ENCODE data around the gene DOK1. TPM values are rescaled to one million over a fixed set of nuclear protein-coding genes. Genes with fewer than 3 reads are reported as not detected.
"Not testable (repeated sequence)": the region's sequence is repeated elsewhere in the genome, so short reads cannot be mapped to it uniquely, and the experiment has no call there.

The DOK1 gene
- polyA plus RNA-seq, 1 donor (not counting 4 experiments of a cell fraction or from before 2014, with no cell fraction given) = 0.97 TPM

DNA sequence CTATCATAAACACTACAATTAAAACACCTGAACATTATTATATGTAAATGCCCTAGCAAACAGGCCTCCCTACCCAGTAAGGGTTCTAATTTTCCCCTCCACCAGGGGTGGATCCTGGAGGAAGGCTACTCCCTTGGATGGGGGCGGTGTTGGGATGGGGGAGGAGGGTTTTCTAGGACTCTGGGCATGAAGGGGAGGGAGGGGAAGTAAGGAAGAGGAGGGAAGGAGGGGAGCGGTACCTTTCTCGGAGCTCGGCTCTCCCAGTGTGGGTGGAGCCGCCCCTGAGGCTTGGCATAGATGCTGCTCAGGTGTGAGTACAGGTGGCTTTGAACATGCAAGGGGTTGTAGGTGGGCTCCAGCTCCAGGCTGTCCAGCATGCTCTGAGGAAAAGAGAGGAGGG is 5.4 kb downstream of the DOK1 start:
- no peak overlapping the region for H2AFZ ChIP-seq (ENCODE audit: control insufficient read depth, low read length)
- FAIRE-seq (peak; percentile 34), DNase-seq (ENCODE audit: low read depth, low spot score) (no peak)
- H3K4me3 ChIP-seq (ENCODE audit: control insufficient read depth in 2 of 3, extremely low read depth in 1 of 3, insufficient read depth in 2 of 3, low read depth in 1 of 3, low read length in 3 of 3) = no peak overlapping the region
- no peaks in the 10 kb centered on the region for H3K79me2 ChIP-seq (ENCODE audit: control insufficient read depth, insufficient read depth, low read length)
- H4K20me1 ChIP-seq (ENCODE audit: control insufficient read depth, extremely low read depth, insufficient read depth, low read length) = no peaks in the 10 kb centered on the region
- dilution Hi-C loops (cut with MboI; ENCODE audit: extremely low pct_ligation_motif_present, low sequenced_read_pairs) = no loop called here
- H3K4me2 ChIP-seq (ENCODE audit: control insufficient read depth, extremely low read depth, insufficient read depth, low read depth, low read length) = peak overlapping the region; percentile 49
- H3K27ac ChIP-seq (ENCODE audit: control insufficient read depth, insufficient read depth, low read length) = no peak overlapping the region
- H3K9ac ChIP-seq (ENCODE audit: control insufficient read depth, extremely low read depth, insufficient read depth, low read length) = no peak overlapping the region
- H3K36me3 ChIP-seq (ENCODE audit: control insufficient read depth in 2 of 2, extremely low read depth in 1 of 2, insufficient read depth in 2 of 2, low read length in 2 of 2) = no peaks in the 10 kb centered on the region
- no peaks in the 10 kb centered on the region for H3K9me3 ChIP-seq (ENCODE audit: control insufficient read depth, low read depth, low read length)
- TF ChIP-seq, protein P1, sequence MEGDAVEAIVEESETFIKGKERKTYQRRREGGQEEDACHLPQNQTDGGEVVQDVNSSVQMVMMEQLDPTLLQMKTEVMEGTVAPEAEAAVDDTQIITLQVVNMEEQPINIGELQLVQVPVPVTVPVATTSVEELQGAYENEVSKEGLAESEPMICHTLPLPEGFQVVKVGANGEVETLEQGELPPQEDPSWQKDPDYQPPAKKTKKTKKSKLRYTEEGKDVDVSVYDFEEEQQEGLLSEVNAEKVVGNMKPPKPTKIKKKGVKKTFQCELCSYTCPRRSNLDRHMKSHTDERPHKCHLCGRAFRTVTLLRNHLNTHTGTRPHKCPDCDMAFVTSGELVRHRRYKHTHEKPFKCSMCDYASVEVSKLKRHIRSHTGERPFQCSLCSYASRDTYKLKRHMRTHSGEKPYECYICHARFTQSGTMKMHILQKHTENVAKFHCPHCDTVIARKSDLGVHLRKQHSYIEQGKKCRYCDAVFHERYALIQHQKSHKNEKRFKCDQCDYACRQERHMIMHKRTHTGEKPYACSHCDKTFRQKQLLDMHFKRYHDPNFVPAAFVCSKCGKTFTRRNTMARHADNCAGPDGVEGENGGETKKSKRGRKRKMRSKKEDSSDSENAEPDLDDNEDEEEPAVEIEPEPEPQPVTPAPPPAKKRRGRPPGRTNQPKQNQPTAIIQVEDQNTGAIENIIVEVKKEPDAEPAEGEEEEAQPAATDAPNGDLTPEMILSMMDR (optimal IDR thresholded peaks at IDR 0.05 in 1 of 3, IDR thresholded peaks at IDR 0.05 in 1 of 3, conservative IDR thresholded peaks at IDR 0.05 in 1 of 3; ENCODE audit: extremely low read depth in 1 of 3, insufficient read depth in 2 of 3, low read length in 3 of 3) = no peak
- no peak for TF ChIP-seq EZH2 (IDR thresholded peaks at IDR 0.05; ENCODE audit: low read length)
- H3K4me1 ChIP-seq (ENCODE audit: control insufficient read depth, extremely low read depth, insufficient read depth, low read length) = peaks cover 33% of the 10 kb centered on the region
- peaks cover 6% of the 10 kb centered on the region for H3K27me3 ChIP-seq (ENCODE audit: control insufficient read depth, extremely low read depth, insufficient read depth, low read length)
- no peaks in the 10 kb centered on the region for H3K9me1 ChIP-seq (ENCODE audit: control insufficient read depth, extremely low read depth, insufficient read depth, low read length)

DNA sequence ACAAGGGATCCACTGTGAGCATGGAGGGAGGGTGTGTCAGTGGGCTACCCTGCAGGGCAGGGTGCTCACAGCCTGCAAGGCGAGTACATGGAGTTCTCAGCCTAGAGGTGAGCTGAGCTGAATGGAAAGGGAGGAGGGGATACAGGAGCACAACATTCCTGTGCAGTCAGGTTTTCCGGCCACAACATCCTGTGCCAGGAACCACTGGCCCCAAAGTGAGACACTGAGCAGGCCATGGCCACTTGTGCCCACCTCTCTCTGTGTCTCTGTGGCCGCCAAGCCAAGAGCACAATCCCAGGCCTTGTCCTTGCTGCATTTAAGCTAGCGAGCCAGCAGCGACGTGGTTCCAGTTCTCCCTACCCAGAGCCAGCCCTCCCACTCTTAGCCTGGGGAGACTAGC is 6.1 kb downstream of the DOK1 start:
- Histone ChIP-seq H3K36me3 (ENCODE audit: control insufficient read depth in 2 of 2, extremely low read depth in 1 of 2, insufficient read depth in 2 of 2, low read length in 2 of 2) (no peaks in the 10 kb centered on the region), H3K4me2 (ENCODE audit: control insufficient read depth, extremely low read depth, insufficient read depth, low read depth, low read length) (peak overlapping the region; percentile 49), H3K79me2 (ENCODE audit: control insufficient read depth, insufficient read depth, low read length) (no peaks in the 10 kb centered on the region), H3K9me1 (ENCODE audit: control insufficient read depth, extremely low read depth, insufficient read depth, low read length) (no peaks in the 10 kb centered on the region), H2AFZ (ENCODE audit: control insufficient read depth, low read length) (peak overlapping the region; percentile 85), H4K20me1 (ENCODE audit: control insufficient read depth, extremely low read depth, insufficient read depth, low read length) (no peaks in the 10 kb centered on the region), H3K27ac (ENCODE audit: control insufficient read depth, insufficient read depth, low read length) (no peak overlapping the region), H3K9ac (ENCODE audit: control insufficient read depth, extremely low read depth, insufficient read depth, low read length) (no peak overlapping the region), H3K4me3 (ENCODE audit: control insufficient read depth in 2 of 3, extremely low read depth in 1 of 3, insufficient read depth in 2 of 3, low read depth in 1 of 3, low read length in 3 of 3) (no peak overlapping the region), H3K4me1 (ENCODE audit: control insufficient read depth, extremely low read depth, insufficient read depth, low read length) (peaks cover 33% of the 10 kb centered on the region), H3K9me3 (ENCODE audit: control insufficient read depth, low read depth, low read length) (no peaks in the 10 kb centered on the region), H3K27me3 (ENCODE audit: control insufficient read depth, extremely low read depth, insufficient read depth, low read length) (no peaks in the 10 kb centered on the region)
- FAIRE-seq = peak; percentile 95
- dilution Hi-C loops (cut with MboI; ENCODE audit: extremely low pct_ligation_motif_present, low sequenced_read_pairs) = no loop called here
- peak; percentile 68 for DNase-seq (ENCODE audit: low read depth, low spot score)
- TF ChIP-seq EZH2 (IDR thresholded peaks at IDR 0.05; ENCODE audit: low read length) = no peak
- TF ChIP-seq, protein P1 (optimal IDR thresholded peaks at IDR 0.05 in 1 of 3, IDR thresholded peaks at IDR 0.05 in 1 of 3, conservative IDR thresholded peaks at IDR 0.05 in 1 of 3; ENCODE audit: extremely low read depth in 1 of 3, insufficient read depth in 2 of 3, low read length in 3 of 3) = no peak

DNA sequence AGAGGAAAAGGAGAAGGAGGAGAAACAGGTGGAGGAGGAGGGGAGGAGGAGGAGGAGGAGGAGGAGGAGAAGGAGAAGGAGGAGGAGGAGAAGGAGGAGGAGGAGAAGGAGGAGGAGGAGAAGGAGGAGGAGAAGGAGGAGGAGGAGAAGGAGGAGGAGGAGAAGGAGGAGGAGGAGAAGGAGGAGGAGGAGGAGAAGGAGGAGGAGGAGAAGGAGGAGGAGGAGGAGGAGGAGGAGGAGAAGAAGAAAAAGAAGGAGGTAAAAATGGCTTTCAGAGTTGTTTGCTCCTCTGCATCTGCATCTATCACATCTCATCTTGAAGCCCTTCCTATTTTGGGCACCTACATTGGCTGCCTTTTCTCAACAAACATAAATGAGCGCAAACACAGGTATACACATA is 6.5 kb downstream of the DOK1 start:
- H3K9ac ChIP-seq (ENCODE audit: control insufficient read depth, extremely low read depth, insufficient read depth, low read length); H3K9me3 ChIP-seq (ENCODE audit: control insufficient read depth, low read depth, low read length); H3K4me2 ChIP-seq (ENCODE audit: control insufficient read depth, extremely low read depth, insufficient read depth, low read depth, low read length); DNase-seq (ENCODE audit: low read depth, low spot score); H3K4me3 ChIP-seq (ENCODE audit: control insufficient read depth in 2 of 3, extremely low read depth in 1 of 3, insufficient read depth in 2 of 3, low read depth in 1 of 3, low read length in 3 of 3); H3K79me2 ChIP-seq (ENCODE audit: control insufficient read depth, insufficient read depth, low read length); H2AFZ ChIP-seq (ENCODE audit: control insufficient read depth, low read length); FAIRE-seq; H3K27ac ChIP-seq (ENCODE audit: control insufficient read depth, insufficient read depth, low read length); H3K27me3 ChIP-seq (ENCODE audit: control insufficient read depth, extremely low read depth, insufficient read depth, low read length); H4K20me1 ChIP-seq (ENCODE audit: control insufficient read depth, extremely low read depth, insufficient read depth, low read length); dilution Hi-C loops (cut with MboI; ENCODE audit: extremely low pct_ligation_motif_present, low sequenced_read_pairs); H3K36me3 ChIP-seq (ENCODE audit: control insufficient read depth in 2 of 2, extremely low read depth in 1 of 2, insufficient read depth in 2 of 2, low read length in 2 of 2); H3K9me1 ChIP-seq (ENCODE audit: control insufficient read depth, extremely low read depth, insufficient read depth, low read length): not testable (repeated sequence)
- H3K4me1 ChIP-seq (ENCODE audit: control insufficient read depth, extremely low read depth, insufficient read depth, low read length) = peaks cover 33% of the 10 kb centered on the region
